ENCODE results near the gene OR7G3. TPM values are rescaled to one million over a fixed set of nuclear protein-coding genes. Genes with fewer than 3 reads are reported as not detected.

Gene OR7G3
- total and polyA plus RNA-seq, 2 of the 8 experiments (the other 6 are each of a cell fraction or from before 2014, with no cell fraction given): not detected

DNA sequence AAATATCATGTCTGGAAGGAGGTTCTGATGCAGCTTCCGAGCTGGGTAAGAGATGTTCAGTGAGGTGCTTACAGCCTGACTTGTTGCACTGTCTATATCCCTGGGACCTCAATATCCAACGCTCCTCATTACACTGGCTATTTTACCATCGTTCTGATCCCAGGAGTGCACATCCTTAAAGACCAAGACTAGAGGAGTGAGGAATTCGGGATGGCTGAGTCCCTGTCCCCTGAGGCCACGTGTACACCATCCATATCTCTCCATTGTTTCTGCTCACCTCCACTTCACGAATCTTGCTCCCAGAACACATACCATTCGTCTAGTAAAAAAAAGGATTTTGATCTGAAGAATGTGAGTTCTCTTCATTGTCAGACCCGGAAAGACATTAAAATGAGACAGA, 19.4 kb downstream of the OR7G3 start, which contains the start of gene OR7G2:
OR7G2 (minus strand) TSS at position 101 of the 400 bp plus-strand sequence. CDS start 4,232 bp downstream, outside the sequence.
- no peak within 1 kb of the TSS for H2BK15ac ChIP-seq (ENCODE audit: low read length)
- ChIA-PET POLR2A (ENCODE audit: partially characterized antibody) (no interaction called here), CTCF (ENCODE audit: partially characterized antibody) (interaction anchor here (1.4 kb wide), 1 partner anchor 120 kb away, joined by 4 read pairs; no protein-coding TSS in a partner anchor)
- no peak within 1 kb of the TSS for H3K27ac ChIP-seq (ENCODE audit: low read depth, low read length)
- no peak within 1 kb of the TSS for H2BK12ac ChIP-seq (ENCODE audit: low read depth, low read length)
- no peak for DNase-seq (ENCODE audit: low read depth in 1 of 2, low spot score in 2 of 2)
- H3K14ac ChIP-seq (ENCODE audit: insufficient read length): no peak within 1 kb of the TSS
- H3K9me3 ChIP-seq (ENCODE audit: insufficient read depth in 2 of 2, low read depth in 1 of 2, low read length in 1 of 2): peaks cover 35% of the 10 kb centered on the region in 2 experiments
- H3K4ac ChIP-seq (replicated peaks; ENCODE audit: insufficient read length, low read depth, low read length): no peak within 1 kb of the TSS
- no peak within 1 kb of the TSS for H3K4me3 ChIP-seq (ENCODE audit: extremely low read depth in 1 of 4, insufficient read depth in 2 of 4, low read depth in 3 of 4, low read length in 4 of 4)
- no peak within 1 kb of the TSS for H4K8ac ChIP-seq (ENCODE audit: extremely low read depth, insufficient read depth, low read length)
- H3K18ac ChIP-seq (ENCODE audit: extremely low read depth, low read length): no peak within 1 kb of the TSS
- no peaks in the 10 kb centered on the region for H3K23me2 ChIP-seq (ENCODE audit: low read depth, low read length)
- no peak within 1 kb of the TSS for H3K9ac ChIP-seq (replicated peaks in 1 of 4; ENCODE audit: extremely low read depth in 1 of 4, low read depth in 3 of 4, low read length in 3 of 4)
- no peak for TF ChIP-seq HDAC2 (IDR thresholded peaks at IDR 0.05; ENCODE audit: borderline replicate concordance in 1 of 2, low read depth in 2 of 2, low read length in 2 of 2)
- no peak for TF ChIP-seq CHD1 (IDR thresholded peaks at IDR 0.05; ENCODE audit: low read depth, low read length)
- no peak for TF ChIP-seq RFX5 (IDR thresholded peaks at IDR 0.05; ENCODE audit: borderline replicate concordance, low read depth, low read length)
- no peak for TF ChIP-seq NRF1 (IDR thresholded peaks at IDR 0.05; ENCODE audit: low read depth, low read length)
- no peak for TF ChIP-seq HDAC6 (IDR thresholded peaks at IDR 0.05; ENCODE audit: low read depth, low read length)
- no peaks in the 10 kb centered on the region for H4K20me1 ChIP-seq (replicated peaks in 1 of 2; ENCODE audit: control insufficient read depth in 1 of 2, insufficient read depth in 2 of 2, low read length in 2 of 2)
- no peak within 1 kb of the TSS for H2AFZ ChIP-seq (ENCODE audit: low read length)
- no peaks in the 10 kb centered on the region for H3K36me3 ChIP-seq (ENCODE audit: control insufficient read depth in 2 of 4, insufficient read depth in 4 of 4, low read length in 3 of 4)
- no peak within 1 kb of the TSS for H2BK5ac ChIP-seq (ENCODE audit: low read depth, low read length)
- H4K5ac ChIP-seq (ENCODE audit: insufficient read length, low read depth, low read length): no peak within 1 kb of the TSS
- WGBS, 2 experiments (ENCODE audit: extremely low coverage in 1 of 2, insufficient coverage in 1 of 2, insufficient read length in 1 of 2, insufficient replicate concordance in 2 of 2, low coverage in 1 of 2, low lambda C conversion rate in 2 of 2, missing lambda C conversion rate in 1 of 2): 69% methylated on average over 8 of the region's 8 CpGs; no CpG with 5 or more reads in 1 of the 2 experiments
- H3K56ac ChIP-seq (replicated peaks; ENCODE audit: insufficient read length, low read depth, low read length): no peak within 1 kb of the TSS
- H3K4me2 ChIP-seq (ENCODE audit: insufficient read depth in 1 of 2, low read depth in 2 of 2, low read length in 2 of 2): no peak within 1 kb of the TSS
- H3K79me2 ChIP-seq (ENCODE audit: control insufficient read depth in 1 of 2, insufficient read depth in 2 of 2, low read length in 2 of 2): no peaks in the 10 kb centered on the region
- FAIRE-seq: no peak
- H2AK5ac ChIP-seq (ENCODE audit: low read depth, low read length): no peak within 1 kb of the TSS
- no peak within 1 kb of the TSS for H4K91ac ChIP-seq (replicated peaks; ENCODE audit: insufficient read length, low read length)
- no peak within 1 kb of the TSS for H2BK120ac ChIP-seq (replicated peaks; ENCODE audit: low read depth, low read length)
- H3K79me1 ChIP-seq (ENCODE audit: low read depth, low read length): no peaks in the 10 kb centered on the region
- no peaks in the 10 kb centered on the region for H3K4me1 ChIP-seq (replicated peaks in 1 of 4; ENCODE audit: control insufficient read depth in 3 of 4, insufficient read depth in 4 of 4, low read length in 3 of 4)
- H3K27me3 ChIP-seq (replicated peaks in 1 of 4; ENCODE audit: control insufficient read depth in 3 of 4, extremely low read depth in 1 of 4, insufficient read depth in 3 of 4, low read length in 3 of 4): no peaks in the 10 kb centered on the region
- no peak within 1 kb of the TSS for H3K23ac ChIP-seq (ENCODE audit: insufficient read length)
- no peak within 1 kb of the TSS for H2BK20ac ChIP-seq (ENCODE audit: low read length)

Measured in H1 (cell line).